GM18873 (cell line): ENCODE measurements around the gene SEMA5A.

Source experiments
- ATAC-seq: cut with Tn5 transposase; IDR thresholded peaks from one replicate; pipeline ENCODE4 v1.9.1; 2021; ENCODE audit warnings: mild to moderate bottlenecking, moderate library complexity, moderate number of reproducible peaks; ENCODE audit not compliant: unreplicated experiment, low FRiP score

Gene SEMA5A

DNA sequence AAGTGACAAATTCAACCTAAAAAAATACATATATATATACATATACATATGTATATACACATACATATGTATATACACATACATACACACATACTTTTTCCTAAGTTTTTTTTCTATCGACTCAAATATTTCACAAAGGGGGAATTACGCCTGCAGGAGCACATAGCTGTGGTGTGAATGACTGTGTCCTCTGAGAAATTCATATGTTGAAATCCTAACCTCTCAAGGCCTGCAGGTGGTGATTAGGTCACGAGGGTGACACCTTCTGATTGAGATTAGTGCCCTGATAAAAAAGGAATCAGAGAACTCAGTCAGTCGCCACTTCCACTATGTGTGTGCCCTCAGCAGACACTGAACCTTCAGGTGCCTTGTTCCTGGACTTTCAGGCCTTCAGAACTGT, 248.7 kb downstream of the SEMA5A start:
- ATAC-seq: no peak

DNA sequence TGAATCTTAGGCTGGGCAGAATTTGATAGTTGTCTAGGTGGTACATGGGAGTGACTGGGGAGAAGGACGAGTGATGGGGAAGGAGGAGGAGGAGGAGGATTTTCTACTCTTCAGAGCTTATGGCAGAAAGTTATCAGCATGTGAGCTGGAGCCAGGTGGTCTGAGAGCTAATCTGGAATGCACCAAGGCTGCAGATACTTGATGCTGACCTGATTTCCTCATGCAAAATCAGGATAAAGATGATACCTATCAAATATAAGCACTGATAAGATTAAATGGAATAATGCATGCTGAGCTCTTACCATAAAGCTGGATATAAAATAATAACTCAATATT, 250.4 kb downstream of the SEMA5A start:
- no peak for ATAC-seq

DNA sequence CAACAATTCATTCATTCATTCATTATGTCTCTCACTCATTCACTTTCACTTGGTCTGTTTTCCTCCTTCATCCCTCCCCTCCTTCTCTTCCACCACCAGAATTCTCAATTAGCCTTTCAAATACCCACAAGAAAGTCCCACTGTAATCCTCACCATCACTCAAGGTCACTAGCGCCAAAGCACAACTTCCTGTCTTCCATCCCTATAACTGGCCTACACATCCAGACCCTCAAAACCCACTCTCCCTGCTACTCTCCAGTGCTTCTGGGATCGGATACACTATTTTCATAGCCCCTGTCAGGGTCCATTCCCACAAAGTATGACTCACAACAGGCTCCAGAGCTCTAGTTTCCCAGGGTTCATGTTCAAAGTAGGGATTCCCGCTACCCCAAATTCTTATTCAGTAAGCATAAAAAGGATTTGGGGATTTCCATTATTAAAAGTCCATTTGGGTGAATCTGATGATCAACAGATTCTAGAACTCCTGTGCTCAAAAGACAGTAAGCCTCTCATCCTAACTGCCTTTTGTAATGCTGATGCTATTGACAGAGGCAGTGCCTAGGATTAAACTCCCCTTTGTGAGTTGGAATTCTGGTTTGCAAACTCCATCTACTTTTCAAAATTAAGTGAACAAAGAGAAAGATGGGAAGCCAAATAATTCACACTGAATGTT, 250.9 kb downstream of the SEMA5A start:
- ATAC-seq: no peak

DNA sequence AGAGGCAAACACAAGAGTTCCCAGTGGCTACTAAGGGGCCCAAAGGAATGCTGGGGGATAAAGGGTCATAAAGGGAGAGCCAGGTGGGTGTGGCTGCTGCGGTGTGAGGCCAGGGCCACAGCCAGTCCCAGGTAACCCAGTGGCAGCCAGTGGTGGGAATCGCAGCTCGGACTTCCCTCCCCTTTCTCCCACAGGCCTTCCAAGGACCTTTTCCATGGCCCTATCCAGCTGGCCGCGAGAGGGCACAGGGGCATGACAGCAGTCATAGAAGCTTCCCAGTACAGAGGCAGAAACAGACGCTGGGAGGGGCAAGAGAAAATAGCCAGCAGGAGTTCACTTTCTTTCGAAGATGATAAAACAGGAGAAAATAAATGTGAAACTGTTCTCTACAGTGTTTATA, 257.6 kb downstream of the SEMA5A start:
- ATAC-seq: no peak

DNA sequence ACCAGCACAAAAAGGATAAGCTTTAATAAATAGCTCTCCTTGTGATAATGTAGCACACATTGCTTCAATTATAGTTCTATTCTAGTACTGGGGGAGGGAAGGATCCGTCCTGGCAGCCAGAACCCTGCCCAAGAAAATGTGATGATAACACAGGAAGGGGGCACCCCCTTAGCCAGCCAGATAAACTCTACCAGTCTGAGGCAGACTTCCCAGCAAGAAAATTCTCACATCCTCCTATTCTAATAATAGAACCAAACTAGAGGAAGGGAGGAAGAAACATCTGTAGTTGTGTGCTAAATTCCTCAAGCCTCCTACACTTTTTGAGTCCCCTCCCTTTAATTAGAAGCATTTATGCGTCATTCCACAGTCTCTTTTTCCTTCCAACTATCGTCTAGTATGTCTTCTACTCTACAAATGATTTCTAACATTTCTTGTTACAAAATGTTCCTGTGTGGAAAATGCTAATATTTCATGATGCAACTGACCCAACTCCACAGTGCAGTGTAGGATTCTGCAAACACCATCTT, 261.0 kb downstream of the SEMA5A start:
- no peak for ATAC-seq

DNA sequence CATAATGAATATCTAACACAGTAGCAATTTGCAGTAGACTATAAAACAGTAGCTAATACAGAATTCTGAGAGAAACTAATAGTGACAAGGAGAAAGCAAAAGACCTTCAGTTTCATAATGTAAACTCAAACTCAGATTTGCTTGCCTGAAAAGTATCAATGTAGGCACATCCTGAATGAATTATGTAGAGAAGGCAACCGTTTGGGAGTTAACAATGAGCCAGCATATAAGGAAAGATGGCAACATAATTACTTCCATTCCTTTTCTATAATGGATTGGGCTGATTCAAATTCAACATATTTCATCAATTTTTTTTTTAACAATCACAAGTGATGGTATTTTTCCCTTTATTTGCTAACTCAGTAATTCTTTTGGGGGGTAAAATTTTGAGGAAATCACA, 261.6 kb downstream of the SEMA5A start:
- no peak for ATAC-seq

DNA sequence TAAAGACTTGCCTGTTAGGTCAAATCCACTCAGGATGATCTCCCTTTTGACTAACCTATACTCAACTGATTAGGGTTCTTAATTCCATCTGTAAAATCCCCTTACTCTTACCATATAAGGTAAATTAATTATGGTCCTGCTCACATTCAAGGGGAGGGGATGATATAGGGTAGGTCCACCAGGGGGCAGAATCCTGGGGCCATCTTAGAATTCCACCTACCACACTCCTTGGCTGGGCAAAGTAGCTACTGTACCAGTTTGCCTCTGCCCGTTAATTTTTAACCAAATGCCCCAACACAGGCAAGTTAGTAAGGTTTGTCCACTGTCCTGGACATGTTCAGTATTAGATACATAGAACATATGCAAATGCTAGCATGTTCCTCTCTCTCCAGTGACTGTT, 262.4 kb downstream of the SEMA5A start:
- ATAC-seq: no peak

DNA sequence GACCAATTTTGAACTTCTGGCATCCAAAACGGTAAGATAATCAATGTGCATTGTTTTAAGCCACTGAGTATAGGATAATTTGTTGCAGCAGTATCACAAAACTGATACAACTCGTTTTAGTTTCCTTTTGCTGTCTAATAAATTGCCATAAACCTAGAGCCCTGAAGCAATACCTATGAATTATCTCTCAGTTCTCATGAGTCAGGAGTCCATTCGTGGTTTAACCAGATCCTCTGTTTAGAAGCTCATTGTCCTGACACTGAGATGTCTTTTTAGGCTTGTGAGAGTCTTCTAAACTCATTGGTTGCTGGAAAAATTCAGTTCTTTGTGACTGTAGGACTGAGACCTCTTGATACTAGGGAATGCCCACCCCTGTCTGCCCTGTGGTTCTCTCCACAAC, 262.9 kb downstream of the SEMA5A start:
- no peak for ATAC-seq

DNA sequence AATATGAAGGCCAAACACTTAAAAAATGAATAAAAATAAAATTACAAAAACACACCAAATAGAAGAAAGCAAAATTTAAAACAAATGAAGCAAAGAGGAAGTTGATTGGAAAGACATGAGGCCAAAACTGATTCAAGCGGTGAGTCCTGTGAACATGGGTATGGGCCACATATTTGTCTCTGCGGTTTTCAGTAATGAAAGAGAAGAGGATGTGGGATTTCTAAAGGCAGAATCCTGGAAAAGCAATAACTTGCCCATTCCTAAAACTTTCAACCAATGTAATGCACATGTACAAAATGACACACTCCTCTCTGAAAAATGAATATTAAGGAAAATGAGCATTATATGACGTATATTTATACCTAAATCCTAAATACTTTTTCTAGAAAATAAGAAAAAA, 263.7 kb downstream of the SEMA5A start:
- ATAC-seq: no peak

DNA sequence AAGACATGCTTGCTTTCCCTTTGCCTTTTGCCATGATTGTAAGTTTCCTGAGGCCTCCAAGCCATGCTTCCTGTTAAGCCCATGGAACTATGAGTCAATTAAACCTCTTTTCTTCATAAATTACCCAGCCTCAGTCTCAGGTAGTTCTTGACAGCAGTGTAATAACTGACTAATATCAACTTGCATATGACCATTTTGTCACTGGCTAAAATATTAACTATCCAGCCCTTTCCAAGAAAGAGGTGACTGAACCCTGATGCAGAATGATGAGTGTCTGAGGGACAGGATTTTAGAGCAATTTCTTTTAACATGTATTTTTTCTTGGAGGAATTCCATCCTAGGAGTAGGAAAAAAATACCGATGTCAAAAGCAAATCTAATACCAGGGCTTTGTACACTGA, 266.1 kb downstream of the SEMA5A start:
- ATAC-seq: no peak

DNA sequence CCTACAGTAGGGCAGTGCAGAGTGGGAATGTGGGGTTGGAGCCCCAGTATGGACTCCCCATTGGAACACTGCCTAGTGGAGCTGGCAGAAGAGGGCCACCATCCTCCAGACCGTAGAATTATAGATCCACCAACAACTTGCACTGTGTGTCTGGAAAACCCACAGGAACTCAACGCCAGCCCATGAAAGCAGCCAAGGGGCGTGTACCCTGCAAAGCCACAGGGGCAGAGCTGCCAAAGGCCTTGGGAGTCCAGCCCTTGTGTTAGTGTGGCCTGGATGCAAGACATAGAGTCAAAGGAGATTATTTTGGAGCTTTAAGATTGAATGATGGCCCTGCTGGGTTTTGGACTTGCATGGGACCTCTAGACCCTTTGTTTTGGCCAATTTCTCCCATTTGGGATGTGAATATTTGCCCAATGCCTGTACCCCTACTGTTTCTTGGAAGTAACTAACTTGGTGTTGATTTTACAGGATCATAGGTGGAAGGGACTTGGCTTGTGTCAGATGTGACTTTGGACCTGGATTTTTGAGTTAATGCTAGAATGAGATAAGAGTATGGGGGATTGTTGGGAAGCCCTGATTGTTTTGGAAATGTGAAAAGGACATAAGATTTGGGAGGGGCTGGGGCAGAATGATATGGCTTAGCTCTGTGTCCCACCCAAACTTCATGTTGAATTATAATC, 266.8 kb downstream of the SEMA5A start:
- ATAC-seq: no peak

DNA sequence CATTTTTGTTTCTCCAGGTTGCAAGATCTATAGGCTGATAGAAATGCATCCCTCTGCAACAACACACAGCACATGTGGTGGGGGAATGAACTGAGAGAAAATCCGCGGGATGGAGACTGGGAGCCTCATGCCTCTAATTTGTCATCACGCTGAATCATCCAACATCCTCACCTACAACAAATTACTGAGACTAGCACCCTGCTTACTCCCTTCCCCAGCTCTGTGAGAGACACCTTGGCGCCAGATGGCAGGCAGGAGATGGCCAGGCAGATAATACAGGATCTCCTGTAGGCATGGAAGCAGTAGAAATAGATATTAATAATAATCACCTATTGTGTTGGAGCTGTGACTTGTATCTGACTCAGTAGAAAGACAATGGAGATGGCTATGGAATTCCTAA, 276.9 kb downstream of the SEMA5A start:
- ATAC-seq: no peak

DNA sequence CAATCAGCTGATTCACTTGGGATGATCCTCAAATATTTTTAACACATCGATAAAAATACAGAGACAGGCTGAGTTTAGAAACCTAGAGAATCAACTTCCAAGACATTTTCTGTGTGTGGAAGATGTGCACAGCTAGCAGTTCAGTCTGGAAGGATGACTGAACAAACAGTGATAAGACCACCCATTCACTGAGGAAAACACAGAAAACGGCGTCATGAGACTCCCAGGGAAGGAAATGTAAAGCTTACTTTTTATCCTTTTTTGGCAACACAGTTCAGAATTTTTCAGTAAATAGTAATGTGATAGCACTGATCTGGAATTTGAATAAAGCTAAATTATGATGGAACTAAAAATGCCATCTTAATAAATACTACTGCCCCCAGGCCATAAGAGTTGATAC, 277.6 kb downstream of the SEMA5A start:
- no peak for ATAC-seq

DNA sequence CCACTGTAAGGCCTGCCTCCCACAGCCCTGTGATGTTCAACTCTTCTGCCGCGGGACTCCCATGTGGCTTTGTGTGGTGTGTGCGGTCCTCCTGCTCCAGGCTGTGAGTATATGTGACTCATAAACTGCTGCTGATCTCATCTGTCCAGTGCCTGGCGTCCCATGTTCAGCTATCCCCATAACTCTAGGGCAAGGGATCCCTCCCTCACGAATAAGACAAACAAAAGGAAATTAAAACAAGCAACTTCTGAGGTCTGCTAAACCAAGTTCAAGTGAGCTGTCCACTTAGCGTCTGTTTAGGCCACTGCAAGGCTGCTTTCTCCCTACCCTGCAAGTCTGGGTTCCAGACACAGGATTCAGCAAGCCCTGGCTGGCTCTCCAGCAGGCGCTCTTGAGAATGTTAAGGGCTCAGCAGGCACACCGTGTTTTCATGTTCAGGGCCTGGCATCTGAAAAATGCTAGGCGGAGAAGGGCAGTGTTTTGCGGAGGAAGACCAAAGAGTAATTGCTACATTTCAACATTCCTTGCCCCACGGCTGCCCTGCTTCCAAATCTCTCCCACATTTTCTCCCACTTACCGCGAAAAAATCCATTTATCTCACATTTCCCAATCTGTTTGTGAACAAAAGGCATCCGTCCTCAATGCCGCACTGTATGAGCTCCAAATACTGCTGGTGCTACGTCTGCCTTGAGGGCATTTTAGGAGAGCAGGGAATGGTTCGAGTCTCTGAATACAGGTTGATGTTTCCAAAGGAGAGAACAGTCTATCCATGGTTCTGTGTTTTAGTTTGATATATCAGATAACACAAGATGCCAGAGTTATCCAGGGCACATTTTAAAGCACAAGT, 280.2 kb downstream of the SEMA5A start:
- ATAC-seq: no peak

DNA sequence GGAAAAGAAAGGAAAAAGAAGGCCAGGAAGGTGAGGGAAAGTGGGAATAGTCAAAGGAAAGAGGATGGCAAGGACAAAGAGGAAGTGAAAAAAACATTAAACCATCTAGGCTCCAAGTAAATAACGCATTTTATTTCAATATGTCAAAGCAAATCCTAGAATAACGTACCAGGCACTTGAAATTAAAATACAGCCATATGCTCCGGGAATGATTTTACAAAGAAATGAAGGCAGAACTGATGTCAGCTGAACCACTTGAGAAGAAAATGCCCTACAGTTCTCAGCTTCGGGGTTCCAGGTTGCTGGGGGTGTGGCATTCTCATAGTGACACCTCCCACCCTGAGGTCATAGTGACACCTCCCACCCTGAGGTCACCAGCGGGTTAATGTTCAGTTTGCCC, 281.6 kb downstream of the SEMA5A start:
- no peak for ATAC-seq

DNA sequence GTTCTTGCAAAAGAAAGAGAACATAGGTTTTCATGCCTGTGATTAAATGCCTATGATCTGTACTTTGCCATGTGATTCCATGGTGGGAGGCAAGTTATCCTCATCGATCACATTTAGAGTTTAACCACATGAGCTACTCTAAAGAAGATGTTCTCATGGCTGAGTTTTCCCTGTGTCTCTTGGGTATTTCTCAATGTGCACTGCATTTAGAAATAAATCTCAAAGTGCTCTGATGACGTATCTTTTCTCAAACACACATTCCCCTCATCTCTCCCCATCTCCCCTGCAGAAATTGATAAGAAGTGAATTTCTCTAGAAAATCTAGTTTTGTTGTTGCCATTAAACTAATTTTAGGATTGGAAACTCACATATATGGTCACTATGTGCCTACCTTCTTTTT, 282.2 kb downstream of the SEMA5A start:
- no peak for ATAC-seq

DNA sequence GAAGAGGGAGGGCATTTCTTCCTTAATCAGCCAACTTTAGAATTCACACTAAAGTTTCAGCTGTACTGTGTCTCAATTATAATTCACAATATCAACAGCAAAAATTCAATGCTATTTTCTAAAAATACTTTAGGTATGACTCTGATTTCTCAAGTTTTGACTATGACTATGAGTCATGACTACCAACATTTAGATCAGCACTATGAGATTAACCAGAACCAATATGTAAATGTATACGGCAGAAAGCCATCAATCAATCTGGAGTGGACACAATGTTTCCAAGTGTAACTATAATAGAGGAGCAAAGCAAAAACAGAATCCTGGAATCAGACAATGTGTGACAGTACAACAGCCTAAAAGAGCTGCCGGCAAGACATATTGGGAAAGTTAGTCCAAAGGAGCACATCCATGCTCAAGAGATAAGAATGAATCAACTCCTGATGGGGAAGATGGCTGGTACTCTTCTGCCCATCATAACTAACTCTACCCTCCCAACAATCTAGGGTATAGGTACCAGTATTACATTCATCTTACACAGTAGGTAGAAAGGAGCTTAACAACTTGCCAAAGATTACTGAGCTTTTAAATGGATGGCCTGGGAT, 294.4 kb downstream of the SEMA5A start:
- no peak for ATAC-seq

DNA sequence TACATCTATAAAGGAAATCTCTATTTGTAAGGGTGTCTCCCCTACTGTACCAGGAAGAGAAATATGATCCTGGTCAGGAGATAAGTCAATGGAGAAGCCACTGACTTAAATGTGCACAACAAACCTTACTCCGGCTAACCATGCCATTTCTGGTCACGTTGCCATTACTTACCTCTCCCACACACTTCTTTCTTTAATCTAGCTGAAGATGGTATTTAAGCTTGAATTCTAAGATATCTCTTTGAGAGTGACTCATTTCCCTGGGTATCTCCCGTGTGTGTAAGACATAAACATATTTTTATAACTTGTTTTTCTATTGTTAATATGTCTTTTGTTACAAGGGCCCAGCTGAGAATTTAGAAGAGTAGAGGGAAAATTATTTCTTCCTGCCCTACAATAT, 296.6 kb downstream of the SEMA5A start:
- no peak for ATAC-seq

DNA sequence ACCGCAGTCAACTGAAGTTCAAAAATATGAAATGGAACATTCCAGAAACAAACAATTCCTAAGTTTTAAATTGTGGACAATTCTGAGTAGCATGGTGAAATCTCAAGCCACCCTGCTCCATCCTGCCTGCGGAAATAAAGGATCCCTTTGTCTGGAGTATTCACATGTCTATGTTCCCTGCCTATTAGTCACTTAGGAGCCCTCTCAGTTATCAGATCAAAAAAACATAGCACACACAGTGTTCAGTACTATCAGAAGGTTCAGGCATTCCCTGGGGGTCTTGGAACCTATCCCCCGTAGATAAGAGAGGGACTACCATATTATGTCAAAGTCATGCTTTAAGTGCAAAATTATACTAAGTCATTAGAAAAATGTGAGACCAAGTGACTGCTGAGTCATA, 300.8 kb downstream of the SEMA5A start:
- no peak for ATAC-seq

DNA sequence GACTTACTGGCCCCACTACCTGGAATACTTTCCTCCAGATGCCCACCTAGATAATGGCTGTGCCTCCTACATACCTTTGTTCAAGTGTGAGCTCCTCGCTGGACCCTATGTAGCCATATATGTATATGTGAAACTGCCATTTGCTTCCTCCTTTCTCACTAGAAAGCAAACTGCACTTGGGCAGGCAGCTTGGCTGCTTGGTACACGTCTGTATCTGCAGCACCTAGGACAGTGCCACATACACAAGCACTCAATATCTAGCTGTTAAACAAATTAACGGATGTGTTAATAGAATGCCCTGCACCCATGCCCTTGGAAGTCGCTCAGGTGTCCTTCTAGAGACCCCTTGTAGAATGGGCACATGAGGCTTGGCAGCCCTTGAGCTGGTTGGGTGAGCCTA, 301.5 kb downstream of the SEMA5A start:
- no peak for ATAC-seq
